Retina (tissue), 1 donor: ENCODE data around the gene MIER2.
"Not testable (repeated sequence)": the region's sequence is repeated elsewhere in the genome, so short reads cannot be mapped to it uniquely, and the experiment has no call there.

Source experiments
- DNase-seq: peaks from one replicate; pipeline ENCODE4 v3.0.0-alpha.2; 2016

Gene MIER2

GRCh38 chr19:344625-345319 lies at the start of gene MIER2:
TSS of gene MIER2 (minus strand) at chr19:344796. CDS start at chr19:344782, 14 bp downstream.
- DNase-seq: peak; percentile 83

- not testable (repeated sequence) for DNase-seq
Observed at GRCh38 chr19:393560-393959, 49.0 kb upstream of the MIER2 start.

- DNase-seq: no peak
Observed at GRCh38 chr19:392375-392970, 47.9 kb upstream of the MIER2 start.

- DNase-seq: no peak
Observed at GRCh38 chr19:391726-392374, 47.3 kb upstream of the MIER2 start.

- no peak for DNase-seq
Observed at GRCh38 chr19:391207-391557, 46.6 kb upstream of the MIER2 start.

- DNase-seq: no peak
Observed at GRCh38 chr19:390386-391206, 46.0 kb upstream of the MIER2 start.

- DNase-seq: no peak
Observed at GRCh38 chr19:389935-390289, 45.3 kb upstream of the MIER2 start.

- no peak for DNase-seq
Observed at GRCh38 chr19:389255-389934, 44.8 kb upstream of the MIER2 start.

- DNase-seq: no peak
Observed at GRCh38 chr19:388691-389090, 44.1 kb upstream of the MIER2 start.

GRCh38 chr19:387777-388176 lies 43.2 kb upstream of the MIER2 start:
- no peak for DNase-seq

GRCh38 chr19:386632-387301 lies 42.2 kb upstream of the MIER2 start:
- not testable (repeated sequence) for DNase-seq

- not testable (repeated sequence) for DNase-seq
Observed at GRCh38 chr19:386189-386588, 41.6 kb upstream of the MIER2 start.

- no peak for DNase-seq
Observed at GRCh38 chr19:384799-385169, 40.2 kb upstream of the MIER2 start.

- peak; percentile 84 for DNase-seq
Observed at GRCh38 chr19:383922-384798, 39.6 kb upstream of the MIER2 start.

GRCh38 chr19:383040-383439 lies 38.4 kb upstream of the MIER2 start:
- no peak for DNase-seq

- not testable (repeated sequence) for DNase-seq
Observed at GRCh38 chr19:382578-382977, 38.0 kb upstream of the MIER2 start.

- not testable (repeated sequence) for DNase-seq
Observed at GRCh38 chr19:381901-382300, 37.3 kb upstream of the MIER2 start.

GRCh38 chr19:380618-381219 lies 36.1 kb upstream of the MIER2 start:
- not testable (repeated sequence) for DNase-seq

GRCh38 chr19:379796-380195 lies 35.2 kb upstream of the MIER2 start:
- DNase-seq: peak; percentile 0

- DNase-seq: no peak
Observed at GRCh38 chr19:378706-379105, 34.1 kb upstream of the MIER2 start.
